Measurements from ENCODE around the gene UBE2D3.
A peak's percentile ranks its signal among the peaks of the same experiment; 100 is the strongest.

Gene UBE2D3

DNA sequence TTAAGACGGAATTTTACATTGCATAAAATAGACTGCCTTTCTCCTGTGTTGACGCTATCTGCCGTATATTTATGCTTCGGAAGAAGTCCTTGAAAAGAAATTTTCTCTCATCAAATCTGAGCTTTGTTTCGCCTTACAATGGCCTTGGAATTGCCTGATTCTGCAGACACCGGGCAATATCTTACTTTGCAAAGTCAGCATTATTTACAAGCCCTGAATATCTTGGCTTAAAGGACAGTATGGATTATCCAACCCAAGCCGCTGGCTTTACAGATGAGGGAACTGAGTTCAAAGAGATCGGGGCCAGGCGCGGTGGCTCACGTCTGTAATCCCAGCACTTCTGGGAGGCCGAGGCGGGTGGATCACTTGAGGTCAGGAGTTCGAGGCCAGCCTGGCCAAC lies 65.4 kb downstream of the UBE2D3 start:
- H3K4me3 ChIP-seq (ENCODE audit: low read depth, low read length), result no peak overlapping the region
- no peak for DNase-seq (ENCODE audit: low read depth, low spot score)
- TF ChIP-seq, protein P1, sequence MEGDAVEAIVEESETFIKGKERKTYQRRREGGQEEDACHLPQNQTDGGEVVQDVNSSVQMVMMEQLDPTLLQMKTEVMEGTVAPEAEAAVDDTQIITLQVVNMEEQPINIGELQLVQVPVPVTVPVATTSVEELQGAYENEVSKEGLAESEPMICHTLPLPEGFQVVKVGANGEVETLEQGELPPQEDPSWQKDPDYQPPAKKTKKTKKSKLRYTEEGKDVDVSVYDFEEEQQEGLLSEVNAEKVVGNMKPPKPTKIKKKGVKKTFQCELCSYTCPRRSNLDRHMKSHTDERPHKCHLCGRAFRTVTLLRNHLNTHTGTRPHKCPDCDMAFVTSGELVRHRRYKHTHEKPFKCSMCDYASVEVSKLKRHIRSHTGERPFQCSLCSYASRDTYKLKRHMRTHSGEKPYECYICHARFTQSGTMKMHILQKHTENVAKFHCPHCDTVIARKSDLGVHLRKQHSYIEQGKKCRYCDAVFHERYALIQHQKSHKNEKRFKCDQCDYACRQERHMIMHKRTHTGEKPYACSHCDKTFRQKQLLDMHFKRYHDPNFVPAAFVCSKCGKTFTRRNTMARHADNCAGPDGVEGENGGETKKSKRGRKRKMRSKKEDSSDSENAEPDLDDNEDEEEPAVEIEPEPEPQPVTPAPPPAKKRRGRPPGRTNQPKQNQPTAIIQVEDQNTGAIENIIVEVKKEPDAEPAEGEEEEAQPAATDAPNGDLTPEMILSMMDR (IDR thresholded peaks at IDR 0.05; ENCODE audit: low read depth, low read length), result no peak
- in situ Hi-C loops (cut with HindIII; ENCODE audit: low sequenced_read_pairs), result no loop called here

DNA sequence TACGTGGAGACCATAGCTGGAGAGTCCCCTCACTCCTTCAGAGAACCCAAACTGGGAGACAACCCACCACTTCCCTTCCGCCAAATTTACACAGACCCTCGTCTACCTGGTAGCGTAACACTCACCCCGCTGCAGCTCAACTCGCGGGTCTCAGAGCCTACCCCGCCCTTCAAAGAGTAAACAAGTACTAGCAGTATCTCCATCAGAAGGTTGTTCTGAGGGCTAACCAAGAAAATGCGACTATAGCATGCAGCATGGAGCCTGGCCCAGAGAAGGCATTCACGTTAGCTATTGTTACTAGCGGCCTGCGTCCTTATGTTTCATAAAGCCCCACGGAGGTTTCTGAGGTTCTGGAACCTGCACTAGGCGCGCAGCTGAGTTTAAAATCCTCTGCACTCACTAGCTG lies 66.1 kb downstream of the UBE2D3 start:
- peak overlapping the region; percentile 65 for H3K4me3 ChIP-seq (ENCODE audit: low read depth, low read length)
- no peak for DNase-seq (ENCODE audit: low read depth, low spot score)
- TF ChIP-seq, protein P1 (IDR thresholded peaks at IDR 0.05; ENCODE audit: low read depth, low read length), result no peak
- in situ Hi-C loops (cut with HindIII; ENCODE audit: low sequenced_read_pairs), result no loop called here

DNA sequence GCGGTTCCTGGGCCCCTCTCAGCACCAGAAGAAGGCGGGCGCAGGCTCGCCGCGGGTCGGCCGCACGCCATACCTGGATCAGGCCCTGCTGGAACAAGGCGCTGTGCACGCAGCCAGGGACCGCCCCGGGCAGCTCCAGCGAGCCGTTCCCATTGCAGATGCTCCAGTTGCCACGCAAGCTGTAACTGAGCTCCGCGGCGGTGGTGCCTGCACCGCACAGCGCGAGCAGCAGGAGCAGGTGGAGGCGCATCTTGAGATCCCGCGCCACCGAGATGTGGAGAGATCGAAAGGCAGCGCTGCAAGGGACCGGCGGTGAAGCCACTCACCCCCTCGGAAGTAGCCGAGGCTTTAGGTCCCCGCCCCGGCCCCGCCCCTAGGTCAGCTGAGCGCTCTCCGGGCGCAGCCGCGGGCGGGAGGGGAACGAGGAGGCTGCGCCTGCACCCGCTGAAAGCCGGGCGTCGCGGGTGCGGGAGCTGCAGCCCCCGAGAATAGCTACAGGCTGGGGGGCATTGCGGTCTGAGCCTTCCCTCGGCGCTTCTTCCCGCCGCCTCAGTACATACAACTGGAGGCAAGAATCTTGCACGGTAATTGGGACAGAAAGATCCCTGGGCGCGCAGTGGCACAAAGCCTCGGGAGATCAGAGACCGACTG lies 66.6 kb downstream of the UBE2D3 start, which contains the start of gene MANBA:
MANBA (minus strand) TSS at position 324 of the 651 bp plus-strand sequence; CDS start at position 250, 74 bp downstream.
- in situ Hi-C loops (cut with HindIII; ENCODE audit: low sequenced_read_pairs), result no loop called here
- peak within 1 kb of the TSS; percentile 65 for H3K4me3 ChIP-seq (ENCODE audit: low read depth, low read length)

DNA sequence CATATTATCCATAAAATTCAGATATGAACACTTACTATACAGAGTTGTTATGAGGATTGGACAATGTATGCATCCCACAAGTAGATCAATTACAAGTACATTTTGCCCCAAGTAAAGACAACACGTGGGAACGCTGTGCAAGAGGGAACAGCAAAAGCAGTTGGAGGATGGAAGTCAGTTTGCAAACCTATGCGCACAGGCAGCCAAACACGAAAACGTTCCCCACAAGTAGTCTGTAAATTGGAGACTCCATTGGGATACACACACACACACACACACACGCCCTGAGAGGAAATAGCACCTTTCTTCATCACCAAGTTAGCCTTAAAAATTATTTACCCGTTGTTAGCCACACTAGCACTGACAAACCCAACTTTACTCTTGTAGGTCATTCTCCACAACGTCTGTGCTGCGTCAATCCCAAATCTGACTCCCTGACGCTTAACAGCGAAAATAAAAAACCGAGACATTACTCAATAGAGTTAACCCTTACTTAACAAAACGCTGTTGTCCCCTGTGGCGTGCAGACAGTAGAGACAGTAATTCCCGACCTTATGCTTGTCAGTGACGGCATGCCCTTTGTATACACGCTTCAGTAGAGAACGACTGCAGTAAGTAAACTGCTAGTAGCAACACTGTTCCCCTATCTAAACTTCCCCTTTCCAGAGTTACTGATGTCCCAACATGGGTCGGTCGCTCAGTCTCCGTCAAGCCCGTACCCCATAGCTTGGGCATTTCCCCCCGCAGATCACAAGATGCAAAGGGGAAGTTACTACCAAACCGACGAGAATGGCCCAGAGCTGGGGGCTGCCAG lies 67.3 kb downstream of the UBE2D3 start:
- in situ Hi-C loops (cut with HindIII; ENCODE audit: low sequenced_read_pairs), result no loop called here
- peak; percentile 56 for DNase-seq (ENCODE audit: low read depth, low spot score)
- peak overlapping the region; percentile 65 for H3K4me3 ChIP-seq (ENCODE audit: low read depth, low read length)
- TF ChIP-seq, protein P1 (IDR thresholded peaks at IDR 0.05; ENCODE audit: low read depth, low read length), result no peak

More for the DNA sequence above, 66.6 kb downstream of the UBE2D3 start, which contains the start of gene MANBA:
- TF ChIP-seq, protein P1 (IDR thresholded peaks at IDR 0.05; ENCODE audit: low read depth, low read length), result no peak
- DNase-seq (ENCODE audit: low read depth, low spot score), result peak; percentile 76

DNA sequence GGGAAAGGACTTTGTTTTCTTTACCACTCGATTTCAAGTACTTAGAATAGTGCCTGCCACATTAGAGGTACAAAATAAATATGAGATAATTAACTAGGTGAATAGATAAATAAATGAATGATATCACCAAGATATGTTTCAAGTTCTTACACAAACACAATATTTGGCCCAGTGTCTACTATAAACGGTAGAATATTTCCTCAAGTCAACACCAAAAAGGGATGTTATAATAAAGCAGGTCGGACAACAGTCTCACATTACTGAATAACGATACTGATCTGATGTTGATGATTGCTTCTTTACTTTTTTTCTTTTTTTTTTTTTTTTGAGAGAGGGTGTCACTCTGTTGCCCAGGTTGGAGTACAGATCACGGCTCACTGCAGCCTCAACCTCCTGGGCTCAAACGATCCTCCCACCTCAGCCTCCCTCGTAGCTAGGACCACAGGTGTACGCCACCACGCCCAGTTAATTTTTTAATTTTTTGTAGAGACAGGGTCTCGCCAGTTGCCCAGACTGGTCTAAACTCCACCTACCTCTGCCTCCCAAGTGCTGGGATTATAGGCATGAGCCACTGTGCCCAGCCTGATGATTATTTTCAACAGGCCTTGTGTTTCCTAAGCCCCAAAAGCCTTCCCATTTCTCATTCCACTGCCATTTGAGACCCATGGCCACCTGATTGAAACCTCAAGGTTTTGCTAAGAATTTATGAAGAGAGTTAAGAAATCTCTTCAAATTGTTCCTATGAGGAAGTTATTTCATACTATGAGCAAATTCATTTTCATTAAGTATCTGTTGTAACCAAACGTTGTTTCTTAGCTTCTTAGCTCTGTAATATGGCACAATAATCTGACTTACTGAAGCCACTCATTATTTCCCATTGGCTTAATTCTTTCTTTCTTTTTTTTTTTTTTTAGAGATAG lies 68.8 kb downstream of the UBE2D3 start:
- no peak overlapping the region for H3K4me3 ChIP-seq (ENCODE audit: low read depth, low read length)
- in situ Hi-C loops (cut with HindIII; ENCODE audit: low sequenced_read_pairs), result no loop called here
- DNase-seq (ENCODE audit: low read depth, low spot score), result no peak
- TF ChIP-seq, protein P1 (IDR thresholded peaks at IDR 0.05; ENCODE audit: low read depth, low read length), result no peak

DNA sequence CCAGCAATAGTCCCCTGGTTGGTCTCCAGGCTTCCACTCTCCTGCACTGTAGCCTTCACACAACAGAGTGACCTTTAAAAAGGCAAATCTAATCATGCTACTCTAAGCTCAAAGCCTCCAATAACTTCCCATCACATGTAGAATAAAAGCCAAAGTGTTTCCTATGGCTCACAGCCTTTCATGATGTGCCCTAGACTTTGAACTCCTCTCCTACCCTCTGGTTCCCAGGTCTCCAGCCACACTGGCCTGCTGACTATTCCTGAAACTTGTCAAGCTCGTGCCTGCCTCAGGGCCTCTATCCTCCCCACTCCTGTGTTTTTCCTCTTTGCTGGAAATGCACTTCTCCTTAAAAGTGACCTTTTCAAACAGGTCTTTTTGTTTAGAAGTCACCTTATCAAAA lies 69.7 kb downstream of the UBE2D3 start:
- H3K4me3 ChIP-seq (ENCODE audit: low read depth, low read length), result no peak overlapping the region
- no peak for DNase-seq (ENCODE audit: low read depth, low spot score)
- in situ Hi-C loops (cut with HindIII; ENCODE audit: low sequenced_read_pairs), result no loop called here
- TF ChIP-seq, protein P1 (IDR thresholded peaks at IDR 0.05; ENCODE audit: low read depth, low read length), result no peak
